Fibroblast of peridontal ligament (primary cell): ENCODE data around the gene MEF2B.
"Not testable (repeated sequence)": the region's sequence is repeated elsewhere in the genome, so short reads cannot be mapped to it uniquely, and the experiment has no call there.

Experiments
- DNase-seq: peaks from one replicate; pipeline ENCODE4 v3.0.0-alpha.2; 2010; ENCODE audit errors: extremely low read depth

Gene MEF2B

DNA sequence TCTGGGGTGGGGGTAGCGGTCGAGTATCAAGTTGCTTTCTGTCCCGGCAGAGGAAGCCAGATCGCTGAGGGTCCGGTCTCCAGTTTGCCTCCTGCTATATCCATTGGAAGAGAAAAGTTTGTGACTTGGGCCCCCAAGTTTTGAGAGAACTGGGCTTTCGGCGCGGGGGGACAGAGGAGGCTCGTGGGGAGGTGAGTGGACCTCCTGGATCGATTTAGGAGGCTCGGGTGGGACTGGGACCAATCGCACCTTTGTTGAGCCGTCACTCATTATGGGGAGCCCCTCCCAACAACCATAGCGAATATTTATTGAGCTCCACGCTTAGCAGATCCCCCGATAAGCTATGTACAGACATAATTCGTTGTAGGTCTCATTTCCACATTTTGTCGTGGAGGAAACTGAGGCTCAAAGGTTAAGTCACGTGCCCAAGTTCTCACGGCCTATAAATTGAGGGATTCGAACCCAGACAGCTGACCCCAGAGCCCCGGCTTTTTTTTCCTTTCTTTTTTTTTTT, 22.9 kb upstream of the MEF2B start:
- DNase-seq, result no peak

DNA sequence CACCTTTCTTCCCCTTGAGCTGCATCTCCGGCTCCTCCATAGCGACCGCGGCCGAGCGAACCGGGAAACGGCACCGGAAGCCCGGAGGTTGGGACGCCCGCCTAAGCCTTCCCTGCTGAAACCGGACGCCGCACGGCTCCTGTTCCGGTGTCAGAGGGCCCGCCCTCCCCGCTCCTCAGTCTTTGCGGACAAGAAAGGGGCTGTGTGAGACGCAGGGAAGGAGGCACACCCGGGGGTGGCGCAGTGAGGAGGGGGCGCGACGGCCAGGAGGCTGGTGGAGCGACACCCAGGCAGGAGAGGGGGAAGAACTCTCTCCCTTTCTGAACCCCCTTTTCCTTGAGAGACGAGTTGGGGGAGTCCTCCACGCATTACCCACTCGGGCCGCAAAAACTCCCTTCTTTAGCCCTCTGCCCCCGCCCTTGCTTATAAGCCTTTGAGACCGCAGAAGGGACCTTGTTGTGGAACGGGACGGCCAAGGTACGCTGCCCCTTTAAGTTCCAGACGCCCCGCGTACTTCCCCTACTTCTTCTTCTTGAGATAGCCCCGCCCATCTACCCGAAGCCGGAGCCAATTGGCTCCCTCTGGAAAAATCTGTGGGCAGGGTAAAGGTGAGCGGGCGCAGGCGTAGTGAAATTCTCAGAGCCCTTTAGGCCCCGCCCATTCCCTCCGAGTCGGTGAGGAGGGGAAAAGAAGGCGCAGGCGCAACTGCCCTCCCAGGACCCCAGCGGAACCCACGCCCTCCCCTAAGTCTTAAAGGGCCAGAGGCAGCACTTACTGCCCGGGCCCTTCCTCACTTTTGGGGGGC, 22.2 kb upstream of the MEF2B start, which contains the start of the genes BORCS8 and RFXANK:
TSS of gene BORCS8 (minus strand) at position 75 of the 805 bp plus-strand sequence. CDS start at position 40, 35 bp downstream.
TSS of gene RFXANK (plus strand) at position 181 of the 805 bp plus-strand sequence. CDS start 1,689 bp downstream, outside the sequence.
- DNase-seq, result peak; percentile 99

DNA sequence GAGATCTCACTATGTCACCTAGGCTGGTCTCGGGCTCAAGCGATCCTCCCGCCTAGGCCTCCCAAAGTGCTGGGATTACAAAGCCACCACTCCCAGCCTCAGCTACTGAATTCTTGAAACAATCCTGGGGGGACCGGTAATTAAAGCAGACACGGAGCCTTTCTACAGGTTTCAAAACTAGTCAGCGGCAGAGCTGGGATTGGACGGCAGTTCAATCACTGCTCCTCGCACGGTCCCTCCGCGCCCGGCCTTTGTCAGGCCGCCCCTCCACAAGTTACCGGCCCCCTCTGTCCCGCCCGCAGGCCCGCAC, 21.7 kb upstream of the MEF2B start:
- DNase-seq, result no peak

DNA sequence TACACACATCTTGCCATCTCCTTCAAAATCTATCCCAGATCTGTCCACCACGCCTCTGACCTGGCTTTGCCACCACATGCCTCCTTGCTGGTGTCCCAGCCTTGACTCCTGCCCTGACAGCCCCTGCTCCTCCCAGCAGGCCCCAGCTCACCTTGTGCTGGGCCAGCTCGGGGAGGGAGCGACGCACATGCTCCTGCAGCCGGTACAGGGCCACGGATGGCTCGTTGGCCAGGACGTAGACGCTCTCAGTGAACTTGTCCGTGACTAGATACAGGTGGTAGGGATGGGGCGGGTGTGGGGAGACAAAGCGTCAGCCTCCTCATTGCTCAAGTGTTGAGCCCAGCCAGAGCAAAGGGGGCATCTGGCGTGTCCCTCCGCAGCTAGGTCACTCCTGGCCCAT, 16.7 kb upstream of the MEF2B start:
- DNase-seq, result no peak

DNA sequence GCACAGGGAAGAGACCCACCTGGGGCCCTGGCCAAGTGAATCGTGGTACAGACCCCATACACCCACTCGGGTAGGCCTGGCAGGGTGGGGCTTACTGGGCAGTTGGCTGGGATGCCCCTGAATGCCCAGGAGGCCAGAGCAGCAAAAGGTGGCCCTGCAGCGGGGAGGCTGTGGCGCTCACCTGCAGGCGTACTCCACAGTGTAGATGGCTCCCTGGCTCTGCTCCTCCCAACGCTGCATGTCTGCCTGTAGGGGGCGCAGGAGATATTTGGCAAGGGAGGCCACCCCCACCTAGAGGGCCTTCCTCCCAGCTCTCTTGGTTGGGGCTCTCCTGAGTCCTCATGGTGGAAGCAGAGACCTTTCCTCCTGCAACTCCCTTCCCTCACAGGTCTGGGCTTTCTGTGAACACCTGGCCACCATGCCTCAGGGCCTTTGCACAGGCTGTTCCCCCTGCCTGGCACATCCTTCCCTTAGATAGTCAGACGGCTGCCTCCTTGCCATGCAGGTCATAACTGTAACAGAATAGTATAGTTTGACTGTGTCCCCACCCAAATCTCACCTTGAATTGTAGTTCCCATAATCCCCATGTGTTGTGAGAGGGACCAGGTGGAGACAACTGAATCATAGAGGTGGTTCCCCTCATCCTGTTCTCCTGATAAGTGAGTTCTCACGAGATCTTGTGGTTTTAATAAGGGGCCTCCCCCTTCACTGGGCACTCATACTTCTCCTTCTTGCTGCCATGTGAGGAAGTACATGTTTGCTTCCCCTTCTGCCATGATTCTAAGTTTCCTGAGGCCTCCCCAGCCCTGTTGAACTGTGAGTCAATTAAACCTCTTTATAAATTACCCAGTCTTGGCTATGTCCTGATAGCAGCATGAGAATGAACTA, 16.0 kb upstream of the MEF2B start:
- DNase-seq, result peak; percentile 8

DNA sequence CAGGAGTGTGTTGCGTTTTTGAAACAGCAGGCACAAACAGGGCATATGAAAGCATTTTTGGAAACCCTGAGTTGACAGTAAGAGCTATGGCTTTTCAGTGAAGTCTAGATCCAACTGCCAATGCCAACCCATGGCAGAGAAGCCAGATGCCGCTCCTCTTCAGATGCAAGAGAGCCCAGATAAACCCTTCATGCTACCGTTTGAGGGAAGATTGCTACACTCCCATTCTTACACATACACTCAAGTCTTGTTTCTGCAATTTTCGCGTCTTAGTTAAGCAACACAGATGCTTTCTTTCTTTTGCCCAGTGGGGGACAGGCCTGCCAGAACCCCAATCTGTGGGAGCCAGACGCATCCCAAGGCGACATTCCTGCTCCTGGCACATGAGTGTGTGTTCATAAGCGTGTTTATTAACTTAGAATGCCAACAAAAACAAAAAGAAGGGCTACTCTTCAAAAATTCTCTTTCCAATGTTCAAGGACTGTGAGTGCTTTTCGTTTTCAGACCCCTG, 11.5 kb upstream of the MEF2B start:
- DNase-seq, result no peak

DNA sequence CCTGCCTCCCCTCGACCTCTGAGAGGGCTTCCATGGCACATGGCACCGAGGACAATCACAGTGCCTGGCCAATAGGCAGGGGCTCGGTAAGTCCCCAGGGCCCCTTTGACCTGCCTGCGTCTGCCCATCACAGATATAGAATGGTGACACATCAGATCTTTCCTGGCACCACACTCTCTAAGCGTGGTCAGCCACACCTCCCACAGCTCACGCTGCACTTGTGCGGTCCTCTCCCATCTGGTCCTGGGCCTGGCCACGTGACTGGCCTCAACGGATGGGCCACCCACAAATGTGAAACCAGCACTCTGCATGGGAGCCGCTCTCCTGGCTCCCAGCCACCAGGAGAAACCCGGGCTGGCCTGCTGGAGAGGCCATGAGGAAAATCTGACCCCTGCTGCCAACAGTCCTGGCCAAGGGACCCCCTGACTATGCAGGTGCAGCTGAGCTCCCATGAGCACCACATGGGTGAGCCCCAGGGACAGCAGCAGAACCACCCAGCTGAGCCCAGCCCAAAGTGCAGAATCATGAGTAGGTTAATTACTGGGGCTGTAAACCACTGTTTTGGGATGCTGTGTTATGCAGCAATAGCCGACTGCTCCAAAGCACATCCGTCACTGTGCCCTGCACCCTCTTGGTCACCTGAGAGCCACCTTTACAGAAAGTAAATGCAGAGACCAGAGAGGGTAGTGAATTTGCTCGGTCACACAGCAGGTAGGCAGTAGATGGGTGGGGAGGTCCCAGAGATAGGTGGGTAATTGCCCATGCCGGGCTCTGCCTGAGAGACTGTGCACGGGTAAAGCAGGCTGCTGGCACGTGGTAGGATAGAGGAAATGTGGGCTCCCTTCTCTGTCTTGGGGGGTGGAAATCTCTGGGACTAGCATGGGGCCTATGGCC, 9.7 kb upstream of the MEF2B start:
- no peak for DNase-seq

DNA sequence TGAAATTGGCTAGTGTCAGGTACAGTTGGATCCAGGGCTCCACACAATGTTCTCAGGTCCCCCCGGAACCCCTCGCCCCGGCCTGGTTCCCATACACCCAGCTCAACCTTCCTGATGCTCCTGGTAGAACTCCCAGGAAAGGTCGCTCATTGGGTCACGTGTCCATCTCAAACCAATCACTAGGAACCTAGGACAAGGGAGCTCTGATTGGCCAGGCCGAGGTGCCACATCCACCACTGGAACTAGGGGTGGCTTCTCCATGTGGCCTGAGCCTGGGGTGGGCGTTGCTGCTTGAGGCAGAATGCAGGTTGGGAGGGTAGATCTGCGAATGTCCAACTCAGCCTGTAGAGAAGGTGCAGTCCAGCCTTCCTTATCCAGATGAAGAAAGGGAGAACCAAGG, 6.9 kb upstream of the MEF2B start:
- DNase-seq, result no peak

DNA sequence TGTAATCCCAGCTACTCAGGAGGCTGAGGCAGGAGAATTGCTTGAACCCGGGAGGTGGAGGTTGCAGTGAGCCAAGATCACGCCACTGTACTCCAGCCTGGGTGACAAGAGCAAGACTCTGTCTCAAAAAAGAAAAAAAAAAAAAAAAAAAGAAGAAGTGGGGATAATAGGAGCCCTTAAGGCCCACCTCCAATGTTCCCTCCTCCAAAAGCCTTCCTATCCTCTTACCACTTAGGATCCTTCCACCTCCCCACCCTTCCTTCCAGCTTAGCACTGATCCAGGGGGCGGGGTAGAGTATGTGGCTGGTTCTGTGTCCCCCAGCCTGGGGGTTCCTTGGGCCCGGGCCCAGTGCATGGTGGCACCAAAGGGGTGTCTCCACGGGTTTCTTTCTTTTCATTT, 3.2 kb upstream of the MEF2B start:
- not testable (repeated sequence) for DNase-seq

DNA sequence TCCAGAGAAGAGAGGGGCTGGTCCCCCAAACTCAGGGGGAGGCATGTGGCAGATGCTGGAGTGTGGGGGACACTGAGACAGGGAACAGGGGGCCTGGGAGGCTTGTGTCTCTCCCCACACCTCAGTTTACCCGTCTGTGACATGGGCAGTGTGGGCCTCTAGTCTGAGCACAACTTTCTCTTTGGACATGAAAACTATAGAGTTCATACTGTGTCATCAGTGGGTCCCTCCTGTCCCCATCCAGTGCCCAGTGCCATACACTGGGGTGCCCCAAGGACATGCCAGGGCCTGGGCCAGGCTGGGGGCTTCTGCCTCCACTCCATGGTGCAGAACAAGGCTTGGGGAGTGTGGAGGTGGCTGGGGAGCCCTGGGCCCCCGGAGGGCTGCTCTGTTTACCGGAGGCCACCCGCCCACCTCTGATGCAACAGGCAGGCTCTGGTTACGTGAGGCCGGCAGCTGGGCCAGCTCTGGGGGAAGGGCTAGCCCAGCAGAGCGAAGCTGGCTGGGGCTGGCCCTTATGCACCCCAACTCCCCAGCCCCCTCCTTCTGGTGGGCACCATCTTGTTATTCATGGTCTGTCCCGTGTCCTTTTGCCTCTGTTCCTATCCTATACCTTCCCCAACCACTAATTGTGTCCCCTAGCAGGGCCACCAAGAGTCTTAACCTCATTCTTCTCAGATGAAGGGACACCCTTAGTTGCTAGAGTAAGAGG, 1.9 kb upstream of the MEF2B start:
- DNase-seq, result peak; percentile 60

DNA sequence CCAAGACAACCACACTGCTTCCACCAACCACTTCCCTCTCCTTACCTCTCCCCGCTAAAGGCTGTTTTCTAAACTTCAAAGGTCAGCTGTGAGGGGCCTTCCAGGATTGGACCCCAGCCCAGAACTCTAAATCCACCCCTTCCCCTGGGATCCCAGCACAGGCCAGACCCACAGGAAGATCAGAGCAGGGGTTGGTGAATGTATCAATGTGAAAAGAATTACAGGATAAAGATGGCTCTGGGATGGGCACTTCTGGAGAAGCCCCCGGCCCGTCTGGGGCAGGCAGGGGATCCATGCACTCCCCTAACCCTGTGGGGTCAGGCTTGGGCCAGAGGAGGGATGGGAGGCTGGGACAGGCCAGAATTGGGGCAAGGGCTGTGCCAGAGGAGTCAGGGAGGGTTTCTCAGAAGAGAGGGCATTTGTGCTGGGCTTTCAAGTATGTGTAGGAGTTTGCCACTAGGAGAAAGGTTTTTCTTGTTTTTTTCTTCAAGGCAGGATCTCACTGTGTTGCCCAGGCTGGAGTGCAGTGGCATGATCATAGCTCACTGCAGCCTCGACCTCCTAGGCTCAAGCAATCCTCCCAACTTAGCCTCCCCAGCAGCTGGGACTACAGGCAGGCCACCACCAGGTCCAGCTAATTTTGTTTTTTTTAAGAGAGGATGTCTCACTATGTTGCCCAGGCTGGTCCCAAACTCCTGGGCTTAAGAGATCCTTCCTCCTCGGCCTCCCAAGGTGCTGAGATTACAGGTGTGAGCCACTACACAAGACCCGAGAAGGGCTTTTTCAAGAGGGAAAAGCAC, 1.0 kb upstream of the MEF2B start:
- DNase-seq, result peak; percentile 33

DNA sequence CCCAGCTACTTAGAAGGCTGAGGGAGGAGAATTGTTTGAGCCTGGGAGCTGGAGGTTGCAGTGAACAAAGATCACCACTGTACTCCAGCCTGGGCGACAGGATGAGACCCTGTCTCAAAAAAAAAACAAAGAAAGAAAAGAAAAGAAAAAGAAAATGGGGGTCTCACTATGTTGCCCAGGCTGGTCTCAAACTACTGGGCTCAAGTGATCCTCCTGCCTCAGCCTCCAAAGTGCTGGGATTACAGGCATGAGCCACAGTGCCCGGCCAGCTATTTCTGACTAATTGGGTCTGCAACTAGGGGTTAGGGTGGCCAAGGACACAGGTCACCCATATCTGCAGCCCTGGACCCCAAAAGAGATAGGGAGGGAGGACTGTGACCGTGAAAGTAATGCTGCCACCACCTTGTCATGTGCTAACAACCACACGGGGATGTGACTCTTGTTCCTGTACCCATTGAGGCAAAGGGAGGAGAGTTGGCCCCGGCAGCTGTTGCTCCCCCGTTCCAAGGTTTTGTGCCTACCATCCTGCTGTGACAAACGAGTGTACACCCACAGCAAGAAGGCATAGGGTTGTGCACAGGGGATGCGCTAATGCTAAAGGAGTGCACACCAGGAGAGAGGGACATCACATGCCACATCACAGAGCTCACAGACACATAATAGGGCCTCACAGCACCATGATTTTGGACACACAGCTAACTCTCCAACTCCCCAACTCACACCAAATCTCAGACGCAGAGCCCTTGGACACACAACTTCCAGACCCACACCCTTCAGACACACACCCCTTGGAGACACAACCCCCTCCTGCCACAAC, 619 bp downstream of the MEF2B start:
- no peak for DNase-seq

DNA sequence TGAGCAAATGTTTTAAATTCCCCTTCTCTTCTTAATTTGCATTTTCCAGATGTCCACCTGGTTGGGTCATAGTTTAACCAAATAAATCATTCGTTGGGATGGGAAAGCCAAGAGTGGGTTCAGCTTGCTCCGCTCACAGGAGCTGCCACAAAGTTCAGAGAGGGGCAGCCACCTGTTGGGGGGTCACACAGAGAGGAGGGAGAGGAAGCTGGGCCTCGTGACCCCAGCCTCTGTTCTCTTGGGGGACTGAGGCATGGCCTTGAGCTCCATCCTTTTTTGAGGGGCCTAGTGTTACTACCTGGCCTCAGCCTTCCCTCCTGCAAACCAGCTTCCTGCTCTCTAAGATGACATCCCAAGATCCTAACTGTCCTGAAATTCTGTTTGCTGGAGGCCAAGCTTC, 2.5 kb downstream of the MEF2B start:
- DNase-seq, result no peak

DNA sequence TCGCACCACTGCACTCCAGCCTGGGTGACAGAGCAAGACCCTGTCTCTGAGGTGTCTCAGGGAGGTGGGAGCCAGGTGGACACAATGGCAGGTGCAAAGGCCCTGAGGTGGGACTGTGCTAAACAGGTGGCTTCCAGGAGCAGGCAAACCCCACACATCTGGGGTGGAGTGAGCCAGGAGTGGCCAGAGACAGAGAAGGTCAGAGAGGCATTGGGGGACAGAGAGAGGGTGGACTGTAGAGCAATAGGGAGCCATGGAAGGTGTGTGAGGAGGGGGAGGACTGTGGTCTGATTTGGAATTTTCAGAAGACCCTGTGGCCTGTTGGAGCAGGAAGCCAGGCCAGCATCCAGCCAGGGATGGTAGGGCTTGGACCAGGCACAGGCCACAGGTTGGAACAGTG, 4.7 kb downstream of the MEF2B start:
- DNase-seq, result no peak

DNA sequence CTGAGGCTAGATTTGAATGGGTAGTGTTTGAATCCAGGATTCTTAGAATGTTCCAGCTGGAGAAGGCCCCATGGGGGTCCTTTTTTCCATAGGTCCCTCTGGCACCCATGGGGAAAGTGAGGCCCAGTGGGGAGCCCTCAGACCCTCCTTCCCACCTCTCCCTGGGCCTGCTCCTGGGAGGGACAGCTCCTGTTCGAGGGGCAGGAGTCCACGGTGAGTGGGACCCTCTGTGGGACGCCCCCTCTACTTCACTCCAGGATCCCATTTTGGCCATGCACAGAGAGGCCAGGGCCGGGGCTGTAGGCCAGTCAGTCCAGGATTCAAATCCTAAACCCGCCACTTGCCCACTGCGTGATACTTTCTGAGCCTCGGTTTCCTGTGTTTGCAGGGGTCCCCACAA, 7.6 kb downstream of the MEF2B start:
- no peak for DNase-seq

DNA sequence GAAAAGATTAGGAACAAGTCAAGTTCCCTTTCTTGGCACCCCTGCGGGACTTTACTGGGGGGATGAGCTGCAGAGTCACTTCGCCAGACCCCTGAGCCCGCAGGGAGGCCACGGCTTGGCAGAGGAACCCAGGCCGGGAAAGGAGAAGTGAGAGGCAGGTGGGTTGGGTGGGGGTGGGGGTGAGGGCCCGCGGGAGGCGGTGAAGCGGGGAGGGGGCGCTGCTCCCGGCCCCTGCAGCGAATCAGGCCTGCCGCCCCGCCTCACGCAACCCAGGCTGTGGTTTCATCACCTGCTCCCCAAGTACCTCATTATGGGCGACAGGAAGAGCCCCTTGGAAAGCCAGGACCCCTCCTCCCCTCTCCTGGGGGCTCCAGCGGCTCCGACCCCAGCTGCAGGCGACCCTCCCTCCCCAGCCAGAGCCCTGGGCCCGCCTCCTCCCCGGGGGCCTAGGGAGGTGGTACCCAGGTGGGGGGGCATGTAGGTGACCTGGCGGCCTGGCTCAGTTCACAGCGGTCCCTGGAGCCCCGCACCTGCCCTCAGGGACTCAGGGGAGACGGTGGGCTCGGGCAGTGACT, 9.5 kb downstream of the MEF2B start:
- DNase-seq, result no peak

DNA sequence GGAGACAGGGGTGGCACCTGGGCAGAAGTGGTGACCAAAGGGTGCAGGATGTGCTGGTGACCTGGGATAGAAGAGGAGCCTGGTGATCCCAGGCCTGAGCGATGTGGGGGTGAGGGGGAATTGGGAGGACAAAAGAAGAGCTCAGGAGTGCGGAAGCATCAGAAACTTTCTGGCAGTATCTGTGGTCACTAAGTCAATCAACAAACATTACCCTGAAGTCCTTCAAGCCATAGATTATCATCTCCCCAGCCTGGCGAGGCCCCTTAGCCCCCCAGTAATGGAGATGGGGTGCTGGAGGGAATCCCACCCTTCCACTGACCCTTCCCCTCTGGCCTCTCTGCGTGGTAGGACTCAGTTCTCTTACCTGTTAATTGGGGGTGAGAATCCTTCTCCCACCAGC, 10.5 kb downstream of the MEF2B start:
- no peak for DNase-seq

DNA sequence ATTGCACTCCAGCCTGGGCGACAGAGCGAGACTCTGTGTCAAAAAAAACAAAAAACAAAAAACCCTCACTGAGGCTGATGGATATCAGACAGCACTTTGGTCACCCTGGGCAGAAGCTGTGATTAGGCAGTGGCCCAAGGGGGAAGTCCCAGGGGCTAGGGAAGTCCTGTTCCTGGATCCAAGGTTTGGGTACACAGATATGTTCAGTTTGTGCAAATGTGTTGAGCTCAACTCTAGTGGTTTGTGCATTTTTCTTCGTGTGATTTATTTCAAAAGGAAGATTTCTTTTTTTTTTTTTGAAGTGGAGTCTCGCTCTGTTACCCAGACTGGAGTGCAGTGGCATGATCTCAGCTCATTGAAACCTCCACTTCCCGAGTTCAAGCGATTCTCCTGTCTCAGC, 12.3 kb downstream of the MEF2B start:
- no peak for DNase-seq
